Calu3 (cell line): Measurements from ENCODE around the gene CERCAM. TPM values are rescaled to one million over a fixed set of nuclear protein-coding genes. Genes with fewer than 3 reads are reported as not detected.

Experiments used
- BruUV-seq: library from RNA; stranded (reverse); fragments of 400-500 nt; replicated peaks from 2 replicates; lab custom pipeline; 2021; lab: Mats Ljungman, UMichigan
- CTCF ChIA-PET: fragments of 300-600 bp; sonication (Branson Sonifier 250); formaldehyde crosslinking; loops from one replicate; lab custom pipeline; 2022; ENCODE audit warnings: antibody characterized with exemption; lab: Charles Lee
- DNase-seq: peaks from one replicate; pipeline ENCODE4 v3.0.0; 2022
- H3K27ac Mint-ChIP-seq: one replicate; pipeline ENCODE4 v1.8.0; 2022; ENCODE audit warnings: mixed read lengths; ENCODE audit not compliant: unreplicated experiment
- H3K27me3 Mint-ChIP-seq: one replicate; pipeline ENCODE4 v1.8.0; 2022; ENCODE audit warnings: mixed read lengths; ENCODE audit not compliant: unreplicated experiment
- H3K36me3 Mint-ChIP-seq: one replicate; pipeline ENCODE4 v1.8.0; 2022; ENCODE audit warnings: mild to moderate bottlenecking, moderate library complexity, mixed read lengths; ENCODE audit not compliant: insufficient read depth, unreplicated experiment
- H3K4me1 Mint-ChIP-seq: one replicate; pipeline ENCODE4 v1.8.0; 2022; ENCODE audit warnings: mild to moderate bottlenecking, low read depth, mixed read lengths; ENCODE audit not compliant: unreplicated experiment
- H3K4me3 Mint-ChIP-seq: one replicate; pipeline ENCODE4 v1.8.0; 2022; ENCODE audit warnings: mild to moderate bottlenecking, low read depth, moderate library complexity, mixed read lengths; ENCODE audit not compliant: unreplicated experiment
- H3K9me3 Mint-ChIP-seq: one replicate; pipeline ENCODE4 v1.8.0; 2022; ENCODE audit warnings: low read depth, mixed read lengths; ENCODE audit not compliant: unreplicated experiment
- intact Hi-C: fragments of 100-400 bp; cut with micrococcal nuclease; formaldehyde crosslinking; loops from one replicate; pipeline ENCODE4 v1.10.0; 2022; ENCODE audit not compliant: unreplicated experiment
- total RNA-seq: library from RNA; stranded (reverse); gene quantifications from 2 replicates; pipeline ENCODE4 v1.2.3, GENCODE V29; 2022
- TF ChIP-seq, protein P1 (sequence below): fragments of 200-600 bp; IDR thresholded peaks from one replicate; pipeline ENCODE4 v1.8.0; 2022; ENCODE audit warnings: antibody characterized with exemption; ENCODE audit not compliant: unreplicated experiment

CERCAM gene
- total RNA-seq, 1 experiment from 2014 or later = 11.5 TPM

DNA sequence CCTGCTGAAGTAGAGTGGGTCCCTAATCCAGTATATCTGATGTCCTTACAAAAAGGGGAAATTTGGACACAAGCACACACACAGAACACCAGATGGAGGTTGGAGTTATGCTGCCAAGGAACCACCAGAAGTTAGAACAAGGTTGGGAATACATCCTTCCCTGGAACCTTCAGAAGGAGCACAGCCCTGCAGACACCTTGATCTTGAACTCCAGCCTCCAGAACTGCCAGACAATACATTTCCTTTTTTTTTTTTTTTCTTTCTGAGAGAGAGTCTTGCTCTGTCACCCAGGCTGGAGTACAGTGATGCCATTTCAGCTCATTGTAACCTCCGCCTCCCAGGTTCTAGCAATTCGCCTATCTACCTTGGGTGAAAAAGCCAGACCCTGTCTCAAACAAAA lies 28.1 kb downstream of the CERCAM start:
- Mint-ChIP-seq H3K4me1 (no peaks in the 10 kb centered on the region), H3K9me3 (no peaks in the 10 kb centered on the region), H3K27me3 (peaks cover 15% of the 10 kb centered on the region), H3K27ac (no peak overlapping the region), H3K36me3 (no peaks in the 10 kb centered on the region), H3K4me3 (no peak overlapping the region)
- intact Hi-C loops = no loop called here
- CTCF ChIA-PET = no interaction called here
- BruUV-seq = no TSS peak
- DNase-seq = no peak
- TF ChIP-seq, protein P1, sequence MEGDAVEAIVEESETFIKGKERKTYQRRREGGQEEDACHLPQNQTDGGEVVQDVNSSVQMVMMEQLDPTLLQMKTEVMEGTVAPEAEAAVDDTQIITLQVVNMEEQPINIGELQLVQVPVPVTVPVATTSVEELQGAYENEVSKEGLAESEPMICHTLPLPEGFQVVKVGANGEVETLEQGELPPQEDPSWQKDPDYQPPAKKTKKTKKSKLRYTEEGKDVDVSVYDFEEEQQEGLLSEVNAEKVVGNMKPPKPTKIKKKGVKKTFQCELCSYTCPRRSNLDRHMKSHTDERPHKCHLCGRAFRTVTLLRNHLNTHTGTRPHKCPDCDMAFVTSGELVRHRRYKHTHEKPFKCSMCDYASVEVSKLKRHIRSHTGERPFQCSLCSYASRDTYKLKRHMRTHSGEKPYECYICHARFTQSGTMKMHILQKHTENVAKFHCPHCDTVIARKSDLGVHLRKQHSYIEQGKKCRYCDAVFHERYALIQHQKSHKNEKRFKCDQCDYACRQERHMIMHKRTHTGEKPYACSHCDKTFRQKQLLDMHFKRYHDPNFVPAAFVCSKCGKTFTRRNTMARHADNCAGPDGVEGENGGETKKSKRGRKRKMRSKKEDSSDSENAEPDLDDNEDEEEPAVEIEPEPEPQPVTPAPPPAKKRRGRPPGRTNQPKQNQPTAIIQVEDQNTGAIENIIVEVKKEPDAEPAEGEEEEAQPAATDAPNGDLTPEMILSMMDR = no peak

DNA sequence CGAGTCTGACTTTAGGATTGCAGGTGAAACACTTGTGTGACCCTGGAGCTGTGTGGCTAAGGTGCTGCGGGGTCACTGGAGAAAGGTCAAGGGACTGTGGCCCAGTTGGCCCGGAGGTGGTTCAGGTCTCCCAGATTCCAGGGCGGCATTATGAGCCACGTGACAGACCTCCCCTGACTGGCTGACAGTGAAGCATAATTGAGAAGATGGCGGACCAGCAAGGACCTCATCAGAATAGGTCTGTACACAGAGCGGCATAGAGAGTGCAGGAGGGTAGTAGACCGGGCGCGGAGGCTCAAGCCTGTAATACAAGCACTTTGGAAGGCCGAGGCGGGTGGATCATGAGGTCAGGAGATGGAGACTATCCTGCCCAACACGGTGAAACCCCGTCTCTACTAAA lies 34.3 kb downstream of the CERCAM start:
- CTCF ChIA-PET = interaction anchor here (0.6 kb wide), 1 partner anchor 16 kb away, joined by 3 read pairs; no protein-coding TSS in a partner anchor
- intact Hi-C loops = no loop called here
- H3K4me3 Mint-ChIP-seq = peak overlapping the region; percentile 95
- BruUV-seq = TSS peak; percentile 71
- DNase-seq = no peak
- no peaks in the 10 kb centered on the region for H3K9me3 Mint-ChIP-seq
- peaks cover 22% of the 10 kb centered on the region for H3K36me3 Mint-ChIP-seq
- no peaks in the 10 kb centered on the region for H3K4me1 Mint-ChIP-seq
- H3K27ac Mint-ChIP-seq = no peak overlapping the region
- TF ChIP-seq, protein P1 = no peak
- no peaks in the 10 kb centered on the region for H3K27me3 Mint-ChIP-seq

DNA sequence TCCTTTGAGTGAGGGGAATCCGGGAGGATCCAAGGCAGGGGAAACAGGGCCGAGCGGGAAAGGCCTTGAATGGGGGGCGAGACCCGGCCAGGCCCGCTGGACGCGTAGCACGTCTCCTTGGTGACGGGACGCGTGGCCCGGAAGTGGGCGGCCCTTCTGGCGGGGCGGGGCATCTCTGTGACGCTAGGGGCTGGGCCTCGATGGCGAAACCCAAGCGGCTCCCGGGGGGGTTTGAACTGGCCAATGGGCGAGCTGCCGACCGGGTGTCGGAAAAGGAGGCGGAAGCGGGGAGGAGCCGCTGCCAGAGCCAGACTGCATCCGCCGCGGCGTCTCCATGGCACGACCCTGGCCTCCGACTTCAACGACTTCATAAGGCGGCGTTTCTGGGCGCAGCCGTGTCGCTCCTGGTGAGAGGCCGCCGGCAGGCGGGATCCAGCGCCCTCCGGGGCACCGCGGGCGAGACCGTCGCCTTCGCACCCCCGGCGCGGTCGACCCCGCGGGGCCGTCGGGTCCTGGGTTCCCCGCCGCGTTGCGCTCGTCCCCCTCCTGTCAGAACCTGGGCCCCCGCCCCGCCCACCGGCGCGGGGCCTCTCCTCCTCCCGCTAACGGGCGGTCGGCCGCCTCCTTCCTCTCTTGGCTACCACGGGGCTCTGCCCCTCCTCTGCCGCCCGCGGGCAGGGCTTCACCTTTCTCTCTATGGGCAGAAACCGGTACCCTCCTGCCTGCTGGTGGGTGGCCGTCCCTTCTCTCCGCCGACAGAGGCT lies 35.4 kb downstream of the CERCAM start, which contains the start of gene ODF2:
ODF2 (plus strand) TSS at position 158 of the 764 bp plus-strand sequence; CDS start at position 244, 86 bp downstream.
- H3K27me3 Mint-ChIP-seq = no peaks in the 10 kb centered on the region
- peak within 1 kb of the TSS; percentile 95 for H3K4me3 Mint-ChIP-seq
- peak within 1 kb of the TSS; percentile 75 for H3K27ac Mint-ChIP-seq
- peaks cover 22% of the 10 kb centered on the region for H3K36me3 Mint-ChIP-seq
- CTCF ChIA-PET = interaction anchor here (0.6 kb wide), 2 partner anchors 17 kb away, joined by 3 read pairs; no protein-coding TSS in a partner anchor
- no peaks in the 10 kb centered on the region for H3K4me1 Mint-ChIP-seq
- intact Hi-C loops = no loop called here
- no TSS peak for BruUV-seq
- TF ChIP-seq, protein P1 = no peak
- peak; percentile 97 for DNase-seq
- no peaks in the 10 kb centered on the region for H3K9me3 Mint-ChIP-seq

DNA sequence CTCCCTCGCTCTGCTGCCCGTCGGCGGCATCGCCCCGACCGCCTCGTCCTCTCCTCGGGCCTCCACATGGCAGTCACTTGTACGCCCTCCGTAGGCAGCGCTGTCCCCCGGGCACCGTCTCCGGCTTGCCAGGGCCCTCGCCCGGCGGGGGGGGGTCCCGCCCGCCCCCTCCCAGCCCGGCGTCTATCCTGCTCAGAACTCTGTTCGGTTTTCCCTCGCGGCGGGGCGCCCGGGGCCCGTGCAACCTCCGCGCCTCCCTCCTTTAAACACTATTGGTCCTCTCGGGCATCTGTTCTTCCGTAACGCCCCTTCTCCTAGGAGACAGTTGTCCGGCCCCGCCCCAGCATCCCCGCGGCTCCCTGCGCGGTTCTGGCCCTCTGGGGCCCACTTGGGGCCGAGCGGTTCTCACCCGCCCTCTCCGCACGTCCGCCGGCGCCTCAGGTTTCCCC lies 36.0 kb downstream of the CERCAM start:
- no peaks in the 10 kb centered on the region for H3K27me3 Mint-ChIP-seq
- TF ChIP-seq, protein P1 = no peak
- H3K4me1 Mint-ChIP-seq = no peaks in the 10 kb centered on the region
- peaks cover 22% of the 10 kb centered on the region for H3K36me3 Mint-ChIP-seq
- peak; percentile 53 for DNase-seq
- BruUV-seq = no TSS peak
- no peaks in the 10 kb centered on the region for H3K9me3 Mint-ChIP-seq
- CTCF ChIA-PET = no interaction called here
- intact Hi-C loops = no loop called here
- H3K4me3 Mint-ChIP-seq = peak overlapping the region; percentile 95
- peak overlapping the region; percentile 75 for H3K27ac Mint-ChIP-seq
